GM12875 (cell line): Measurements from ENCODE around the gene NBEA.

Experiments
- H3K4me3 ChIP-seq: one replicate; pipeline ENCODE4 v1.5.1; 2011; ENCODE audit warnings: low read depth, low read length, control low read depth
- CTCF ChIP-seq: IDR thresholded peaks from 2 replicates; pipeline ENCODE4 v1.5.1; 2011; ENCODE audit warnings: low read depth, mild to moderate bottlenecking, control low read depth, inconsistent platforms, low read length, moderate library complexity, borderline replicate concordance; ENCODE audit not compliant: insufficient read depth

Gene NBEA

GRCh38 chr13:35631666-35632065, 689.6 kb downstream of the NBEA start:
- no peak for TF ChIP-seq CTCF
- no peak overlapping the region for H3K4me3 ChIP-seq

GRCh38 chr13:35643625-35644024, 701.6 kb downstream of the NBEA start:
- no peak for TF ChIP-seq CTCF
- no peak overlapping the region for H3K4me3 ChIP-seq

- no peak for TF ChIP-seq CTCF
- H3K4me3 ChIP-seq: no peak overlapping the region
Observed at GRCh38 chr13:35646056-35646774, 704.1 kb downstream of the NBEA start.

GRCh38 chr13:35648201-35648600, 706.1 kb downstream of the NBEA start:
- no peak overlapping the region for H3K4me3 ChIP-seq
- no peak for TF ChIP-seq CTCF

GRCh38 chr13:35649162-35649561, 707.1 kb downstream of the NBEA start:
- TF ChIP-seq CTCF: no peak

GRCh38 chr13:35659796-35660195, 717.7 kb downstream of the NBEA start:
- no peak overlapping the region for H3K4me3 ChIP-seq
- no peak for TF ChIP-seq CTCF

More at GRCh38 chr13:35649162-35649561, 707.1 kb downstream of the NBEA start:
- H3K4me3 ChIP-seq: no peak overlapping the region

- H3K4me3 ChIP-seq: no peak overlapping the region
- no peak for TF ChIP-seq CTCF
Observed at GRCh38 chr13:35664747-35665146, 722.7 kb downstream of the NBEA start.
